ENCODE results near the gene NMS.

NMS gene

GRCh38 chr2:100529900-100530299 lies 59.6 kb downstream of the NMS start:
- H3K9ac ChIP-seq (ENCODE audit: low read length) = no peak overlapping the region
- H3K27ac ChIP-seq (ENCODE audit: low read length) = no peak overlapping the region
- TF ChIP-seq CTCF (IDR thresholded peaks at IDR 0.05; ENCODE audit: low read depth, low read length) = no peak
- TF ChIP-seq EZH2phosphoT487 (IDR thresholded peaks at IDR 0.05; ENCODE audit: low read depth) = no peak
- H3K4me3 ChIP-seq (ENCODE audit: low read length) = no peak overlapping the region
- no peaks in the 10 kb centered on the region for H3K36me3 ChIP-seq (replicated peaks; ENCODE audit: low read depth, low read length)
- H3K79me2 ChIP-seq (ENCODE audit: low read length) = no peaks in the 10 kb centered on the region
- H4K20me1 ChIP-seq (ENCODE audit: insufficient read depth, low read length) = no peaks in the 10 kb centered on the region
- no peak overlapping the region for H3K4me2 ChIP-seq (ENCODE audit: low read length)
- no peaks in the 10 kb centered on the region for H3K9me3 ChIP-seq (ENCODE audit: insufficient read depth, low read length)
- H3K27me3 ChIP-seq (ENCODE audit: low read depth, low read length) = no peaks in the 10 kb centered on the region
- no peaks in the 10 kb centered on the region for H3K4me1 ChIP-seq (ENCODE audit: low read length)
- H2AFZ ChIP-seq (ENCODE audit: low read depth, low read length) = no peak overlapping the region

All from OCI-LY3 (cell line).